Choroid plexus epithelial cell (primary cell): Measurements from ENCODE around the gene ZEB2.

Experiments
- DNase-seq: peaks from one replicate; pipeline ENCODE4 v3.0.0-alpha.2; 2010; ENCODE audit warnings: low read depth
- H3K4me3 ChIP-seq: 2 replicates; pipeline ENCODE4 v1.5.1; 2011; ENCODE audit warnings: low read depth, mild to moderate bottlenecking, control low read depth, low read length, moderate library complexity
- CTCF ChIP-seq: conservative IDR thresholded peaks from 2 replicates; pipeline ENCODE4 v1.5.1; 2011; ENCODE audit warnings: low read depth, mild to moderate bottlenecking, control low read depth, inconsistent platforms, low read length, moderate library complexity

The ZEB2 gene

DNA sequence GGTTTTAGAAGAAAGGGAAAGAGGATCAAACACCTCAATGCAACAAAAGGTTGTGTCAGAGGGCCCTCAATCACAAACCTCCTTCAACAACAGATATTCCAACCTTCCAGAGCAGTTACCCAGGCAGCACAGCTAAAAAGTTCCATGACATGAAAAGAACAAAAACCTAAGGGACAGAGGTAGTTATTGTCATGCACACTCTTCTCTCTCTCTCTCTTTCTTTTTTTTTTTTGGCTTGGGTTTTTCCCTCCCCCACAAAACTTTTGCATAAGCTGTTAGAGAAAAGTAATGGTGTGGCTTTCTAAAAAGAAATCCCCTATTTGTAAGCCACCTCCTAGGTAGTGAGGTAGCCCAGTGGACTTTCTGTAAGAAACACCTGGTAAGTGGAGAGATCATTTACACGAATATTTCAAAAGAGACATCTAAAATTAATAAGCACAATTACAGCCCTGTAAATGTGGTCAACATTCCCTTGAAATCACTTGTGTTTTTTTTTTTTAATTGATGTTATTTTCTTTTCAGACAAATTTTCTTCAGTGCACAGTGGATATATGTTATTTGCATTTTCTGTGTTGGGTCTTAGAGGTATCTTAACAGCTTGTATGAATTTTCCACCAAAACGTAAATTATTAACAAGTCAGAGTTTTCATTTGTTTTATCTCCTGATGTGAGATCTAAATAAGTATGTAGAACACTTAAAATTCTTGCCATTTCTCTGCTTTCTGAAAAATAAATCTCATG lies 48.4 kb downstream of the ZEB2 start:
- TF ChIP-seq CTCF = no peak
- H3K4me3 ChIP-seq = no peak overlapping the region
- DNase-seq = no peak

DNA sequence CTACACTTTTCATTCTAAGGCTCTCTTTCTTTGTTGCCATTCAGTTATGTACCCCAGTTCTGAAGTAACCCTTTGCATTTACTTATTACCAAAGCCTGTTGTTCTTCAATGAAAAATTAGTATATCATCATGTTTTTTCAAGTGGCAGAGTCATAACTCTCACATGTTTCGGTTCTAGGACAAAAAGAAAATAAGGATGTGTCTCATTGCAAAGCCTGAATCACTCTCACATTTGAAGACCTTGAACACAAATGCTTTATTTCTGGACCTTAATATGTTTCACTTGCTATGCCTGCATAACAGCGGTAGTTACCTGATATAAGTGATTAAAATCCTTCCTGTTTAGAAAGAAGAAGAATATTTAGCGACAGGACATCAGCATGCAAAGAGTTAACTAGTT lies 49.1 kb downstream of the ZEB2 start:
- DNase-seq = no peak
- H3K4me3 ChIP-seq = no peak overlapping the region
- TF ChIP-seq CTCF = no peak

DNA sequence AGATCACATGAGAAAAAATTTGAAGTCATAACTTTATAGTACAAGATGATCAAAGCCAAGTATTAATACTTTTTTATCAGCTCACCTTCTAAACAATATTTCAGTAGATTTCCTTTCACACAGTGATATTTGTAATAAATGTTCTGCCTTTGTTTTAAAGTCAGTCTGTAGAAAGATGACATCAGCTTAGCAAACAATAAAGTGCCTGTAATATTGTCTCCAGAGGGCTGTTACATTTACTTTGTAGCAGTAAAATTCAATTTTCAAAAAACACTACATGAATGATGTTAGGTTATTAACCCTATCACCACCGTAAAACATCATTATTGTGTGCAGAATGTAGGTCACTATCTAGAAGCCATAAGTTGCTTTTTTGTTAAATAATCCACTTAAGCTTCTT lies 49.6 kb downstream of the ZEB2 start:
- no peak for TF ChIP-seq CTCF
- DNase-seq = no peak
- no peak overlapping the region for H3K4me3 ChIP-seq

GRCh38 chr2:144469798-144470197 lies 50.1 kb downstream of the ZEB2 start:
- no peak for TF ChIP-seq CTCF
- no peak for DNase-seq
- H3K4me3 ChIP-seq = no peak overlapping the region

- TF ChIP-seq CTCF = no peak
- DNase-seq = no peak
- H3K4me3 ChIP-seq = no peak overlapping the region
Measured at GRCh38 chr2:144468823-144469595, 50.9 kb downstream of the ZEB2 start.

DNA sequence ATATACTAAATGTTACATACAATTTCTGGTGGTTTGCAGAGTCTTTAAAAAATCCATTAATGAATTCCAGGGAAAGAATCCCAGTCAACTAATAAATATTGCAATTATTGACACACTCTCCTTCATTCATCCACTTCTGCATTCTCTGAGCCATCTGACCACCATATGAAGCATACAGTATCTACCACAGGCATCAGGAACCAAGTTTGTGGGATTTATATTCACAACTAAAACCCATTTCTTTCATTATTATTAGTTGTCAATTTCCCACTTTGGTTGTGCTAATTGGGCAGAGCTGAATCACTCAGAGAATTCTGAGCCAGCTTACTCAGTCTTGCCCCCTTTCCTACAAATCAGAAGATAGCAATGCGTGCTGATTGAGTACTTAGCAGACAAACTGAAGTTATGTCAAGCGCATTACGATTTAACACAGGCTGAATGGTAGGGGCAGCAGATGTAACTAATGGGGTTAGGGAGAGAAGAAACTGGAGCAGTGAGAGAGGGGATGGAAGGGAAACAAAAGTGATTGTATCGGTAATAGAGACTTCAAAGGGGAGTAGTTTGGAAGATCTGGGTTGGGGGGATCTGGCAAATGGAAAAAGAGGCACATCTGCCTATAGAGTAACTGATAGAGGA lies 52.3 kb downstream of the ZEB2 start:
- no peak overlapping the region for H3K4me3 ChIP-seq
- TF ChIP-seq CTCF = no peak
- DNase-seq = no peak
